Muscle layer of duodenum (tissue), 2 donors: ENCODE measurements around the gene ISL2.

Experiments used
- H3K27ac ChIP-seq: one replicate; pipeline ENCODE4 v1.7.0; 2013; ENCODE audit warnings: mild to moderate bottlenecking, low read length
- H3K27me3 ChIP-seq: one replicate; pipeline ENCODE4 v1.7.0; 2013; ENCODE audit warnings: low read depth, mild to moderate bottlenecking, control low read depth, low read length
- H3K36me3 ChIP-seq, 2 donors: one replicate each; pipeline ENCODE4 v1.7.0; 2013; ENCODE audit warnings: low read length in 2 of 2, control low read depth in 1 of 2, mild to moderate bottlenecking in 1 of 2; ENCODE audit not compliant: insufficient read depth in 2 of 2, control insufficient read depth in 1 of 2
- H3K4me1 ChIP-seq, 2 donors: one replicate each; pipeline ENCODE4 v1.7.0; 2013; ENCODE audit warnings: low read length in 2 of 2, mild to moderate bottlenecking in 2 of 2, control low read depth in 1 of 2, moderate library complexity in 1 of 2; ENCODE audit not compliant: insufficient read depth in 2 of 2, control insufficient read depth in 1 of 2
- H3K4me3 ChIP-seq, 2 donors: one replicate each; pipeline ENCODE4 v1.7.0; 2013; ENCODE audit warnings: low read length in 2 of 2, low read depth in 1 of 2, mild to moderate bottlenecking in 1 of 2
- H3K9me3 ChIP-seq, 2 donors: one replicate each; pipeline ENCODE4 v1.7.0; 2013; ENCODE audit warnings: low read length in 2 of 2, control low read depth in 1 of 2, mild to moderate bottlenecking in 1 of 2; ENCODE audit not compliant: control insufficient read depth in 1 of 2
- donor health status: healthy.

The ISL2 gene

DNA sequence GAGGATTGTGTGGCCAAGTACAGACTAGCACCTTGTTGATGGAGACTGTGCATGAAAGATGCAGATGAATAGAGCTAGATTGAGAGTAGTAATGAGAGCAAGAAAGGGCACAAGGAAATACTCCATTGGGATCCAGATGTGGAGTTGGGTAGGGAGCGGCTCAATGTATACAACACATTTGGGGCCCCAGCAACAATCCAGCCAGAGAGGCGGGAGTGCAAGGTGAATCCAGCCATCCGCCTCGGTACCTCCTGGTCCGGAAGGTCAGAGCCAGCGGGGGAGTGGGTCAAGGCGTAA is 9.0 kb downstream of the ISL2 start:
- Histone ChIP-seq H3K36me3 (no peaks in the 10 kb centered on the region), H3K27me3 (peaks cover 53% of the 10 kb centered on the region), H3K27ac (peak overlapping the region; percentile 0), H3K4me3 (peak overlapping the region; percentile 59 to 68), H3K9me3 (no peaks in the 10 kb centered on the region), H3K4me1 (peaks cover 0 to 26% of the 10 kb centered on the region in 2 donors)

DNA sequence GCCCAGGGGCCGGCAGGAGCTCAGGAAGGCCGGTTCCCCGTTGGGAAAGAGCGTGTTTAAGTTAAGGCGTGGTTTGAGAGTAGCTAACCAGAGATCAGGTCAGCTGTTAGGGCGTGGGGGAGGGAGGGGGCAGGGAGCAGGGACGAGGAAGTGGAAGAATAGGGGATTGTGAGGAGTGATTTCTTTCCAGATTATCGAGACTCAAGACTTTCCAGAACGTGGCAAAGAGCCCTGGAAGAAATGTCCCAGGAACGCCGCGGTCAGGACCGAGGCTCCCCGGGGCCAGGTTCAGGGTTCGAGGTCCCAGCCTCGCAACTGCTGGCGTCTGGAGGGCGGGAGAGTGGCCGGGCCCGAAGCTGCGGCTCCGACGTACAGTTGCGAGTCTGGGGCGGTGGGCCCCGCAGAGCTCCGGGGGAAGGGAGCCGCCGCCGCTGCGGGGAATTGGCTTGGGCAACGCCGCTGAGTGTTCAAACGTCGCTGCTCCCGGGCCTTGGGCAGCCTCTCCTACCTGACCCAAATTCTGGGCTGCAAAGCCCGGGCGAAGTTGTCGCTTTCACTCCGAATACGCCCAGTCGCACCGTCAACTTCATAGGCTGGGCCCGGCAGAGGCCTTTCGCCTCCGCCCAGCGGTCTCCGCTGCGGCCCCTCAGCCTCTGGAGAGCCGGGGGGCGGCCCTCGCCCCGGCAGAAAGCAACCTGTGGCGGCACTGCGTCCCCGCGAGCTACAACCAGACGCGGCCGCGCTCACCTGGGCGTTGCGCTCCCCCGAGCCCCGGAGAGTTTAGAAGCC is 9.5 kb downstream of the ISL2 start:
- Histone ChIP-seq H3K9me3 (no peaks in the 10 kb centered on the region), H3K27me3 (peaks cover 48% of the 10 kb centered on the region), H3K27ac (peak overlapping the region; percentile 0), H3K4me1 (peaks cover 0 to 21% of the 10 kb centered on the region in 2 donors), H3K36me3 (no peaks in the 10 kb centered on the region), H3K4me3 (peak overlapping the region; percentile 59 to 68)

DNA sequence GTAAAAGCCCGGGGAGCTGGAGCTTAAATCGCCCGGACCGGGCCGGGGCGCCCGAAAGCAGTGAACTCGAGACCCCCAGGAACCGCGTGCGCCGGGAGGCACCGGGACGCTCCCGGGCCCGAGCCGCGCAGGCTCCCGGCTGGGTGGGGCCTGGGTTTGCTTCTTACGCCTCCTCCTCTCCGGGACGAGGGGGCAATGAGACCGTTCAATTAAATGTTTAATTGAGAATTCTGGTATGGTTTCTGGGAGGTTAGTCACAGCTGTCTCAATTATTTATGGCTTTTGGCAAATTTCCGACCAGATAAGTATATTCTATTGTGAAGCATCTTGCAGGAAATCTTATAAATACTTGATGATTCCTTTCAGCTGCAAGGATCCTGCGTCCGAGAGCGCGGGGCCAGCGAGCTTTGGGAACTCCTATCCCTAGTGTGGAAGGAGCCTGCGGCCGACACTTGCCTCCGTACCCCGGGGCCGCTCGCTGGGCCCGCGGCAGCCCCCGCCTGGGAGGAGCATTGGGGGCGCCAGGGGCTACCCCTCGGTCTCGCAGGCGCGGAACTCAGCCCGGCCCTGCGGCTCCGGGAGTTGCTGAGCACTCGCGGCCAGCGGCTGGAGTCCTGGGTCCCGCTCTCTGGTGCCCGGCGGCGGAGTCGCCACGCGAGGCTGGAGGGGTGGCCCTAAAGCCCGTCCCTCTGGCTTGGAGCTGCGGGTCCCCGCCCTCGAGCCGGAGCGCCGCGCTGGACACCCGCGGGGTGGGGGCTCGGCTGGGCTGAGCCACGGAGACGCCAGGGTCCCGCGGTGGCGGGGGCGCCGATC is 10.3 kb downstream of the ISL2 start:
- Histone ChIP-seq H3K9me3 (no peaks in the 10 kb centered on the region), H3K36me3 (no peaks in the 10 kb centered on the region), H3K4me3 (peak overlapping the region; percentile 59 to 68), H3K27me3 (peaks cover 42% of the 10 kb centered on the region), H3K27ac (no peak overlapping the region), H3K4me1 (peaks cover 0 to 14% of the 10 kb centered on the region in 2 donors)

DNA sequence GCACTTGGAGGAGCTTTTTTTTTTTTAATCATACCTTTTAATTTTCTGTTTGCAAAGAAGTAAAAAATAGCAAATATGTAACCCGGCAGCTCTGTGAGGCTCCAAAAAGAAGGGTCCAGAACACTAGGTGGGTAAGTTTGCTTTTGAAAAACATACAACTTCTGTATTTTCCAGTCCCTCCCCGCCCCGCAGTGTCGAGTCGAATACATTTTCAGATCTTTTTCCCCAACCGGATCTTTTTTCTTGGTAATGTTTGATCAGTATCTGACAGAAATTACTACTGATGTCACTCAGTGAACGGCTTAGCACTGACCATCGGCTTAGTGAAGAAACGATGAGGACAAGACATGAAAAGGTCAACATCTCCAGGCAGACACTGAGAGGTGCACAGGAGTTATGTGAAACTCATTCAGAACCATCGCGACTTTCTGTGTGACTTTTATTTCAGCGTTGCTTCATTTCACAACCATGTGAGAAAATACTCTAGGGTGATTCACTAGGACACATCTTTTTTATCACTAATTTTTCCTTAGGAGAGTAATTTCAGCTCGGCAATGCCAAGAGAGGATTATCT is 11.0 kb downstream of the ISL2 start:
- Histone ChIP-seq H3K4me3 (peak overlapping the region; percentile 59 to 68), H3K27ac (no peak overlapping the region), H3K36me3 (no peaks in the 10 kb centered on the region), H3K27me3 (peaks cover 38% of the 10 kb centered on the region), H3K4me1 (peaks cover 0 to 11% of the 10 kb centered on the region in 2 donors), H3K9me3 (no peaks in the 10 kb centered on the region)

DNA sequence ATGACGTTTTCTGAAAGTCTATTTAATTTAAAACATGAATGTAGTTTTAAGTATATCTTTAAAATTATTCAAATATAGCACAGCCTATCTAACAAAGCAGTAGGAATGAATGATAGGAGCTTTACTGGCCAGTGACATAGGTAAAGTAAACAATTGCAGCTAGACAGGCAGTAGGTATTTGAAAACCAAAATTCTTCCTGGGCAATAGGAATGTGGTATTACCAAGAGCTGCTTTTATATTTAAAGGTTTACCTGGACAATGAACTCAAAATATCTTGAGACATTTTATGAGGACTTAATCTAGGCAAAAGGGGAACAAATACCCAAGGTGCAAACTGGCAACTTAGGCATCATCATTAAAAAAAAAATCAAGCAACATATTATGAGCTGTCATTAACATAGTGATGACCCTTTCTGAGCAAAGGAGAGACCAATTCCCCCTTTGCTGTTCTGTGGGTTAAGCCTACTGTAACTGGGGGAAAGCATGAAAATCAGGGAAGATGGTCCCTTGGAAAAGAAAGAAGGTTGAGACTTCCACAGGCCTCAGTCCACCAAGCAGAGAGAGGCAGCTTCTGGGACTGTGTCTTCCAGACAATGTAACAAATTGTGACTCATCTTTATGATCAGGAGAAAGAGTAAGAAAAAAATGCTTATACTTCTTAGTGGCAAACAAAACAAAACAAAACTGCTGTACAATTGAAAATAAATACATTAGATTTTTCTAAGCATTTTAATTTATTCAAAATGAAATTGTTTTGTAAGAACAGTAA is 12.9 kb downstream of the ISL2 start:
- Histone ChIP-seq H3K9me3 (no peaks in the 10 kb centered on the region), H3K36me3 (no peaks in the 10 kb centered on the region), H3K27me3 (peaks cover 25% of the 10 kb centered on the region), H3K27ac (no peak overlapping the region), H3K4me1 (peaks cover 0 to 8% of the 10 kb centered on the region in 2 donors), H3K4me3 (no peak overlapping the region)

DNA sequence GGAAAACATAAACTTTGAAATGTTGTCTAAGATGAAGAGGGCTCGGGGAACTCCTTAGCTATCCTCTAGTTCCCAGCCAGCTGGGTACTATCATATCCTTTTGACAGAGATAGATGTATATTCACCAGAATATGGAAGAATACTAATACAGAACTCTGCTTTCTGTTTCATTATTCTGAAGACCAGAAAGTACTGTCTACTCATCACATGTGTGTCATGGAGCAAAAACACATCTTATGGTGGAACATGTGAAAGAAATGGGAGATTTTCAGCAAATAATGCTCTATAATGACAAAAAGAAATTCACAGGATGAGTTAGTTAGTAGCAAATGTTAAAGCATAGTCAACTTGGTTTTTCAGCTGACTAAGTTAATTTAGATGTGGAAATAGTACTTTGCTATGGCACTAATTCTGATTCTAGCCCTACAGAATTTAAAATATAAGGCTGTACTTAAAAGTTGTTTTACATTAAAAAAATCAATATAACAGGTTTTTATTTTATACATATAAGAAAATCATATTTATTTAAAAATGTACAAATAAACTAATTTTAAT is 16.5 kb downstream of the ISL2 start:
- Histone ChIP-seq H3K9me3 (no peaks in the 10 kb centered on the region), H3K4me3 (no peak overlapping the region), H3K27me3 (no peaks in the 10 kb centered on the region), H3K36me3 (no peaks in the 10 kb centered on the region), H3K4me1 (no peaks in the 10 kb centered on the region), H3K27ac (no peak overlapping the region)

DNA sequence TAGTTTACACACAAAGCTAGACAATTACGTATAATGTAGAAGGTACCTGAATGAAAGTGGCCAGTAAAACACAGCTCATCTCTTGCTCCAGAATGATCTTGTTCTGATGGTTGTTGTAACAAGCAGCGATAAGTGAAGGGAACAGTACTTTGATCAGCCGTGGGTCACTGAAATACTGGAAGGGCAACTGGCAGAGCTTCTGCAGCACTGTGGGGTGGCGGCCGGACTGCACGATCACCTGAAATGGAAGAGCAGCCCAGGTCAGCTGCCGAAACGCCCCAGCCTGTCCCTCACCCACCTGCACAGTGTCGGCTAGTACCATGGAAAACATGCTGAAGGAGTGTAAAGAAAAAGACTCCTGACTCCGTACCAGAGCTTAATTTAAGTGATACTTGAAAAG is 17.3 kb downstream of the ISL2 start:
- no peaks in the 10 kb centered on the region for H3K4me1 ChIP-seq
- peak overlapping the region in 1 of 2 donors; percentile 40 for H3K4me3 ChIP-seq
- H3K27me3 ChIP-seq = no peaks in the 10 kb centered on the region
- no peak overlapping the region for H3K27ac ChIP-seq
- H3K36me3 ChIP-seq = no peaks in the 10 kb centered on the region
- no peaks in the 10 kb centered on the region for H3K9me3 ChIP-seq

DNA sequence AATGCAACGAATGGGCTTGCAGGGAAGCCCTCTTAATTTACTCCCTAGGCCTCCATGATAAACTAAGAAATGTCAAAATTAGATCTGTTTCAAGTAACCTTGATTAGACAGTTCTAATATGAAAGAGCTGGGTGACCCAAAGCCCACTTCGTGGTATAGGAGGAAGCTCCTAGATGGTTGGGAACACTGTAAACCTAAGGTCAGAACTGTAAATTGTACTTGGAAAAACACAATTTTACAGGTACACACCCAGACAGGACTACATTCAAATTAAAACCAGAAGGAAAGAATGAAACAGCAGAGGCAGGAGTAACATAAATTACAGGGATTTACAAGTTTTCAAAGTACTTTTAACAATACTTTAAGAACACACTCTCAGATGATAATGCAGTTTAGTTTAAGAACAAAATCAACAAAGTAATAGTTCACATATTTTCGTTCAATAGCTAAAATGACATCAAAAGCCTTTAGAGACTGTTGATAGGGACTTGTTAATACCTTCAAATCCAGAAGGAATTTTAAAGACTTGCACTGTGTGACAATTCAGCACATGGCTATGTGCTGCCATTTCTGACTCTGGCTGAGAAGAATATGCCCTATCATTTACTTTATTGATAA is 18.4 kb downstream of the ISL2 start:
- no peaks in the 10 kb centered on the region for H3K36me3 ChIP-seq
- no peaks in the 10 kb centered on the region for H3K27me3 ChIP-seq
- H3K9me3 ChIP-seq = no peaks in the 10 kb centered on the region
- H3K4me3 ChIP-seq = no peak overlapping the region
- no peak overlapping the region for H3K27ac ChIP-seq
- no peaks in the 10 kb centered on the region for H3K4me1 ChIP-seq

DNA sequence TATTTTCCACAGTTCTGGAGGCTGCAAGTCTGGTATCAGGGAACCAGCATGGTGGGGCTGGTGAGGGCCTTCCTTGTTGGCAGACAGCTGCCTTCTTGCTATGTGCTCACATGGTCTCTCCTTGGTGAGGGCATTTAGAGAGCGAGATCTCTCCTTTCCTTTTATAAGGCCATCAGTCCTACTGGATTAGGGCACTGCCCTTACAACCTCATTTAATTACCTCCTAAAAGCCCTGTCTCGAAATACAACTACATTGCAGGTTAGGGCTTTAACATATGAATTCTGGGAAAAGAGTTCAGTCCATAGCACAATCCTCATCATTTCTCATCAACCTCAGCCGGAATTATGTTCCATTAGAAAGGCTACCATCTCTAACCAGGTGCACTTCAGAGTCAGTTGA is 21.9 kb downstream of the ISL2 start:
- Histone ChIP-seq H3K4me1 (no peaks in the 10 kb centered on the region), H3K9me3 (no peaks in the 10 kb centered on the region), H3K27ac (no peak overlapping the region), H3K36me3 (no peaks in the 10 kb centered on the region), H3K4me3 (no peak overlapping the region), H3K27me3 (no peaks in the 10 kb centered on the region)

DNA sequence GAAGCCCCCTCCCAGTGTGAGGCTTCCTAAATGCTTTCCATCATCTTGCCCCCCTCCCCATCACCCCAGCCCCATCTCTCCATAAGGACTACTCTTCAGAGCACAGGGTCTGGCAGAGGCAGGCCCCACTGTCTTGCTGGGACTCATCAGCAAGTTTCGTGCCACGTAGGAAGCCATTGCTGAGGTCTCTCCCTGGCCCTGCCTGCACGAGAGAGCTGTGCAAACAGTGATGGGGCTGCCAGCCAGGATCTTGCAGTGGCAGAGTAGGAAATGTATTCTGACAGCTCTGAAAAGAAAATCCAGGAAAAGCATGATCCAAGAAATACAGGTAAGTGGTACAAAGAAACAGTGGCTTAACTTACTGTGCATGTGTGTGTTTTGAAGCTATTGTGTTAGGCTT is 22.6 kb downstream of the ISL2 start:
- Histone ChIP-seq H3K36me3 (no peaks in the 10 kb centered on the region), H3K27ac (no peak overlapping the region), H3K9me3 (no peaks in the 10 kb centered on the region), H3K4me1 (no peaks in the 10 kb centered on the region), H3K4me3 (no peak overlapping the region), H3K27me3 (no peaks in the 10 kb centered on the region)
